GM12872 (cell line): ENCODE measurements around the gene TBC1D22B.

Source experiments
- TF ChIP-seq, protein P1 (sequence below): IDR thresholded peaks from 3 replicates; pipeline ENCODE4 v1.5.1; 2011; ENCODE audit warnings: low read depth, mild to moderate bottlenecking, low read length, moderate library complexity; ENCODE audit not compliant: insufficient read depth

TBC1D22B gene

DNA sequence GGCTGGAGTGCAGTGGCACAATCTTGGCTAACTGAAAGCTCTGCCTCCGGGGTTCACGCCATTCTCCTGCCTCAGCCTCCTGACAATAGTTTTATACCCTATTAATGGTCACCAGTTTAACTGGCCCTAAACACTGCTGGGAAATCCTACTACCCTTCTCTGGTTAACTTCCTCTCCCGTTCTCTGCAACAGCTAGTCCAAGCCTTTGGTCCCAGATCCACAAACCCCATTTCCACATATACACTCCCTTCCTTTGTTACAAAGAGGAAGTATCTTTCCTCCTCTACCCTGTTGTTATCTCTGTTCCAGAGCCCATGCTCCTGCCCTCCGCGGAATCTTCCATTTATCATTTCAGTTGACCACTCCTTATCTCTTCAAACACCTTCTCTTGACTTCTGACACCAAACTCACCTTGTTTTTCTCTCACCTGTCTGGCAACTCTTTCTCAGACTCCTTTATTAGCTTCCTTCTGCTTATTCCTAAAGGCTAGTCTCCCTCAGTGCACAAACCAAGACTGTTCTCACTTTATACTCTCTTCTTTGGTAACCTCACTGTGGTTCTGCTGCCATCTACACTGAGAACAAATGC, 25.0 kb upstream of the TBC1D22B start:
- TF ChIP-seq, protein P1, sequence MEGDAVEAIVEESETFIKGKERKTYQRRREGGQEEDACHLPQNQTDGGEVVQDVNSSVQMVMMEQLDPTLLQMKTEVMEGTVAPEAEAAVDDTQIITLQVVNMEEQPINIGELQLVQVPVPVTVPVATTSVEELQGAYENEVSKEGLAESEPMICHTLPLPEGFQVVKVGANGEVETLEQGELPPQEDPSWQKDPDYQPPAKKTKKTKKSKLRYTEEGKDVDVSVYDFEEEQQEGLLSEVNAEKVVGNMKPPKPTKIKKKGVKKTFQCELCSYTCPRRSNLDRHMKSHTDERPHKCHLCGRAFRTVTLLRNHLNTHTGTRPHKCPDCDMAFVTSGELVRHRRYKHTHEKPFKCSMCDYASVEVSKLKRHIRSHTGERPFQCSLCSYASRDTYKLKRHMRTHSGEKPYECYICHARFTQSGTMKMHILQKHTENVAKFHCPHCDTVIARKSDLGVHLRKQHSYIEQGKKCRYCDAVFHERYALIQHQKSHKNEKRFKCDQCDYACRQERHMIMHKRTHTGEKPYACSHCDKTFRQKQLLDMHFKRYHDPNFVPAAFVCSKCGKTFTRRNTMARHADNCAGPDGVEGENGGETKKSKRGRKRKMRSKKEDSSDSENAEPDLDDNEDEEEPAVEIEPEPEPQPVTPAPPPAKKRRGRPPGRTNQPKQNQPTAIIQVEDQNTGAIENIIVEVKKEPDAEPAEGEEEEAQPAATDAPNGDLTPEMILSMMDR, result no peak

DNA sequence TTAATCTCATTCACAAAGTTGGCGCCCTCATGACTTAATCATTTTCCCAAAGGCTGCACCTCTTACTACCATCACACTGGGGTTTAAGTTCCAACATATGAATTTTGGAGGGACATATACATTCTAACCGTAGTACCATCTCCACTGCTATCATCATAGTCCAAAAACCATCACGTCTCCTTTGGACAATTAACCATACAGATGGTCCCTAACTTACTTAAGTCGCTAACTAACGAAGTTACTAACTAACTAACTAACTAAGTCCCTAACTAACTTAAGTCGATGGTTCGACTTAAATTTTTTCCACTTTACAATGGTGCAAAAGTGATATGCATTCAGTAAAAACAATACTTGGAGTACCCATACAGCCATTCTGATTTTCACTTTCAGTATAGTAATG, 24.0 kb upstream of the TBC1D22B start:
- TF ChIP-seq, protein P1, result no peak

DNA sequence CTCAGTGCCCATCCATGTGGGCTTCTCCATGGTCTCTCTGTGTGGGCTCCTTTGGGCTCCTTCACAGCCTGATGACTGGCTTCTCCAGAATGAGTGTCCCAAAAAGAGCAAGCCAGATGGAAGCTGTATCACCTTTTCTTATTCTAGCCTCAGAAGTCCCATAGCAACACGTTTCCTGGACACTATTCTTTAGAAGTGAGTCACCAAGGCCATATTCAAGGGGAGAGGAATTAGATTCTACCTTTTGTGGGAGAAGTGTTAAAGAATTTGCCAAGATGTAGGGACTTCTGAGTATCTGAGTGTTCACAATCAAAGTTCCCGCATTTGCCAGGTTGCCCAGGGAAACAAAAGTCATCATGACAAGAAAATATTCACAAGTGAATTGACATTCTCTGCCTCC, 20.7 kb upstream of the TBC1D22B start:
- TF ChIP-seq, protein P1, result no peak

DNA sequence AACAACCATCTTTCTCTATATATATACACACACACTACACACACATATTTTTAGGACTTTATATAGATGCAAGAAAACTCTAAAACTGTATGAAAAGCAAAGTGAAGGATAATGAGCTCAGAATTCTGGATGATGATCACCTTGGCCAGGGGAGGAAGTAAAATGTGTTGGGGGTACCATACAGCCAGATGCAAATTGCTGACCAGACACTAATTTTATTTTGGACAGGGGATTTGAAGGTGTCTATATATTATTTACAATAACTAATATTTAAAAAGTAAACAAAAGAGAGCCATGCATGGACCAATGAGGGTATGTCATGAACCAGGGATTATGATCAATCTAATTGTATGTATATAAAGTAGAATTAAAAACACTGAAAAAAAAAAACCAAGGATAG, 19.8 kb upstream of the TBC1D22B start:
- TF ChIP-seq, protein P1, result no peak

DNA sequence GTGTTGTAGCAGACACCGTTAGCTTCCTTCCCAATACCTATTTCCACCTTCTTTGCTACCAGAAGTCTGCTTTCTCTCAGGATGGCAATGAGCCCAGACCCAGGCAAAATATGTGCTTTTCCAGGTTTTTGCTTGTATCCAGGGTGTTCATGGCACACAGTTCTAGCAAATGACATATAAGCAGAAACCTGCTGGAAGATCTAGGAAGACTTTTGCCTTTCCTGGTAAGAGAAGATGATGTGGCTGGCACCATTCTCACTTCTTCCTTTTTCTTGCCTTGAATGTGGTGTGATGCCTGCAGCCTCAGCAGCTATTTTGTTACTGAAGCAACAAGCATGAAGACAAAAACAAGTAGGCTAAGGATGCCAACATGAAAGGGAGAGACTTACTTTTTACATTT, 19.2 kb upstream of the TBC1D22B start:
- TF ChIP-seq, protein P1, result no peak

DNA sequence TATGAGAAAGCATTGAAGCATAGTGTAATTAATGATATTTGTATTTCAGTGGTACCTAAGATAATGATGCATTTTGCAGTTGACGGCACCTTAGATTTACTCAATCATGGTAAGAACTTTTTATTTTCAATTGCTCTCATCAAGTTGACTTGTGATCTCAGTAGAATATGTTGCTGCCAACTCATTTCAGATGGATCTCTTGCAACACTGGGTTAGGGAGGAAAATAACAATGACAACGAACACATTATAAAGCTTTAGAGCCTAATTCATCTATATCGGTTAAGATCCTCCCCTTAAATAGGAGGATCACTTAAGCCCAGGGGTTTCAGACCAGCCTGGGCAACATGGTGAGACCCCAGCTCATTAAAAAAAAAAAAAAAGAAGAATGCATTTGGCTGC, 18.0 kb upstream of the TBC1D22B start:
- TF ChIP-seq, protein P1, result no peak

DNA sequence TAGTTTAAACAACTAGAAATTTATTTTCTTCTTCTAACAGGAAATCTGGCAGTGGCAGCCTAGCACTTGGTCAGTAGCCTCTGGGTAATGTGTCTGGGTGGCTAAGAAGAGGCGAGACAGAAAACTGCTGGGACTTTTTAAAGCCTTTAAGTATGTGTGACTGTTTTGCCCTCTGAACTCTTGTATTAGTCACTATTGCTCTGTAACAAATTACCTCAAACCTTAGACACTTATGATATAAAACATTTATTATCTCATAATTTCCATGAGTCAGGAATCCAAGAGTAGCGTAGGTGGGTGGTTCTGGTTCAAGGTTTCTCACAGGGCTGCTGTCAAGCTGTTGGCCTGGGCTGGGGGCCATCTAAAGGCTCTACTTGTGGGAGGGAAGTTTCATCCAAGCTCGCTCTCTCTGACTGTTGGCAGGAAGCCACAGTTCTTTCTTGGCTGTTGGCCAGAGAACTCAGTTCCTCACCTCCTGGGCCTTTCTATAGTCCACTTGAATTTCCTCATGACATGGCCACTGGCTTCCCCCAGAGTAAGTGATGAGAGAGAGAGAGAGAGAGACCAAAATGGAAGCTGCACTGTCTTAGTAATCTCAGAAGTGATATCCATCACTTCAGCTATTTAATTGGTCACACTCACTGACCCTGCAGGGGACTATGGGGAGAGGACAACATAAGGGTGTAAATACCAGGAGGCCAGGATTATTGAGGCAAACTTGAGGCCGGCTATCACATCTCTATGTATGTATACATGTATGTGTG, 17.4 kb upstream of the TBC1D22B start:
- TF ChIP-seq, protein P1, result no peak
